BJ (cell line): Measurements from ENCODE around the gene DBNDD1. TPM values are rescaled to one million over a fixed set of nuclear protein-coding genes. Genes with fewer than 3 reads are reported as not detected.
"Not testable (repeated sequence)": the region's sequence is repeated elsewhere in the genome, so short reads cannot be mapped to it uniquely, and the experiment has no call there.

Experiments used
- CTCF ChIA-PET: fragments of 350-600 bp; formaldehyde crosslinking; extraction: SDS; loops from one replicate; lab custom pipeline; 2021; ENCODE audit warnings: antibody characterized with exemption, inconsistent platforms; lab: Yijun Ruan, JAX
- POLR2A ChIA-PET: fragments of 300-600 bp; sonication (Branson Sonifier 250); formaldehyde crosslinking; extraction: SDS; loops from one replicate; lab custom pipeline; 2021; ENCODE audit warnings: antibody characterized with exemption; lab: Charles Lee
- DNase-seq: peaks from one replicate; pipeline ENCODE4 v3.0.0-alpha.2; 2011; ENCODE audit warnings: low read depth
- H3K27me3 ChIP-seq: 2 replicates; pipeline ENCODE4 v1.6.0; 2011; ENCODE audit warnings: low read length; ENCODE audit not compliant: control insufficient read depth, insufficient read depth
- H3K36me3 ChIP-seq: 2 replicates; pipeline ENCODE4 v1.5.1; 2011; ENCODE audit warnings: low read length; ENCODE audit not compliant: control insufficient read depth, insufficient read depth
- H3K4me3 ChIP-seq: 2 replicates; pipeline ENCODE4 v1.5.1; 2011; ENCODE audit warnings: low read depth, mild to moderate bottlenecking, control low read depth, low read length
- CTCF ChIP-seq: IDR thresholded peaks from 2 replicates; pipeline ENCODE4 v1.5.1; 2011; ENCODE audit warnings: low read depth, mild to moderate bottlenecking, control low read depth, inconsistent platforms, low read length, moderate library complexity; ENCODE audit not compliant: insufficient read depth
- polyA plus RNA-seq: library from polyadenylated mRNA; depleted of rRNA; stranded (reverse); fragments of >200 nt; gene quantifications from 2 replicates; pipeline ENCODE4 v1.2.3, GENCODE V29; 2011

DBNDD1 gene
- polyA plus RNA-seq, 1 experiment: 4.6 TPM

- CTCF ChIA-PET: interaction anchor here (1.2 kb wide), 1 partner anchor 12 kb away, joined by 4 read pairs; no protein-coding TSS in a partner anchor
These were observed 19.3 kb downstream of the DBNDD1 start for GRCh38 chr16:89999831-90000574.

GRCh38 chr16:89996178-89996489, 23.1 kb downstream of the DBNDD1 start:
- CTCF ChIA-PET: no interaction called here
- POLR2A ChIA-PET: no interaction called here

More at GRCh38 chr16:89999831-90000574, 19.3 kb downstream of the DBNDD1 start:
- H3K36me3 ChIP-seq: peaks cover 6% of the 10 kb centered on the region
- no peak for DNase-seq
- no peaks in the 10 kb centered on the region for H3K27me3 ChIP-seq
- no peak overlapping the region for H3K4me3 ChIP-seq
- TF ChIP-seq CTCF: no peak
- POLR2A ChIA-PET: no interaction called here

GRCh38 chr16:89995475-89996177, 23.6 kb downstream of the DBNDD1 start:
- DNase-seq, H3K4me3 ChIP-seq, CTCF ChIA-PET, POLR2A ChIA-PET, H3K27me3 ChIP-seq: not testable (repeated sequence)
- H3K36me3 ChIP-seq: peaks cover 30% of the 10 kb centered on the region

More at GRCh38 chr16:89996178-89996489, 23.1 kb downstream of the DBNDD1 start:
- H3K36me3 ChIP-seq: peaks cover 26% of the 10 kb centered on the region
- no peak for TF ChIP-seq CTCF
- no peaks in the 10 kb centered on the region for H3K27me3 ChIP-seq
- no peak overlapping the region for H3K4me3 ChIP-seq
- no peak for DNase-seq

GRCh38 chr16:89994721-89995474, 24.4 kb downstream of the DBNDD1 start:
- H3K27me3 ChIP-seq, DNase-seq, H3K4me3 ChIP-seq, POLR2A ChIA-PET: not testable (repeated sequence)
- CTCF ChIA-PET: interaction anchor here (1.0 kb wide), 1 partner anchor 25 kb away, joined by 3 read pairs; no protein-coding TSS in a partner anchor
- peaks cover 32% of the 10 kb centered on the region for H3K36me3 ChIP-seq

GRCh38 chr16:89994389-89994720, 24.9 kb downstream of the DBNDD1 start:
- DNase-seq: no peak
- CTCF ChIA-PET: interaction anchor here (1.0 kb wide), 1 partner anchor 26 kb away, joined by 3 read pairs; no protein-coding TSS in a partner anchor
- H3K27me3 ChIP-seq: no peaks in the 10 kb centered on the region
- no peak for TF ChIP-seq CTCF
- POLR2A ChIA-PET: no interaction called here
- H3K4me3 ChIP-seq: no peak overlapping the region
- H3K36me3 ChIP-seq: peaks cover 31% of the 10 kb centered on the region

- no peak overlapping the region for H3K4me3 ChIP-seq
- TF ChIP-seq CTCF: no peak
- CTCF ChIA-PET: interaction anchor here (1.0 kb wide), 1 partner anchor 26 kb away, joined by 3 read pairs; no protein-coding TSS in a partner anchor
- POLR2A ChIA-PET: no interaction called here
- no peaks in the 10 kb centered on the region for H3K27me3 ChIP-seq
- DNase-seq: no peak
- H3K36me3 ChIP-seq: peaks cover 33% of the 10 kb centered on the region
These were observed 25.3 kb downstream of the DBNDD1 start for GRCh38 chr16:89993971-89994370.
